ENCODE results near the gene IQGAP2. TPM values are rescaled to one million over a fixed set of nuclear protein-coding genes. Genes with fewer than 3 reads are reported as not detected.

IQGAP2 gene, protein sequence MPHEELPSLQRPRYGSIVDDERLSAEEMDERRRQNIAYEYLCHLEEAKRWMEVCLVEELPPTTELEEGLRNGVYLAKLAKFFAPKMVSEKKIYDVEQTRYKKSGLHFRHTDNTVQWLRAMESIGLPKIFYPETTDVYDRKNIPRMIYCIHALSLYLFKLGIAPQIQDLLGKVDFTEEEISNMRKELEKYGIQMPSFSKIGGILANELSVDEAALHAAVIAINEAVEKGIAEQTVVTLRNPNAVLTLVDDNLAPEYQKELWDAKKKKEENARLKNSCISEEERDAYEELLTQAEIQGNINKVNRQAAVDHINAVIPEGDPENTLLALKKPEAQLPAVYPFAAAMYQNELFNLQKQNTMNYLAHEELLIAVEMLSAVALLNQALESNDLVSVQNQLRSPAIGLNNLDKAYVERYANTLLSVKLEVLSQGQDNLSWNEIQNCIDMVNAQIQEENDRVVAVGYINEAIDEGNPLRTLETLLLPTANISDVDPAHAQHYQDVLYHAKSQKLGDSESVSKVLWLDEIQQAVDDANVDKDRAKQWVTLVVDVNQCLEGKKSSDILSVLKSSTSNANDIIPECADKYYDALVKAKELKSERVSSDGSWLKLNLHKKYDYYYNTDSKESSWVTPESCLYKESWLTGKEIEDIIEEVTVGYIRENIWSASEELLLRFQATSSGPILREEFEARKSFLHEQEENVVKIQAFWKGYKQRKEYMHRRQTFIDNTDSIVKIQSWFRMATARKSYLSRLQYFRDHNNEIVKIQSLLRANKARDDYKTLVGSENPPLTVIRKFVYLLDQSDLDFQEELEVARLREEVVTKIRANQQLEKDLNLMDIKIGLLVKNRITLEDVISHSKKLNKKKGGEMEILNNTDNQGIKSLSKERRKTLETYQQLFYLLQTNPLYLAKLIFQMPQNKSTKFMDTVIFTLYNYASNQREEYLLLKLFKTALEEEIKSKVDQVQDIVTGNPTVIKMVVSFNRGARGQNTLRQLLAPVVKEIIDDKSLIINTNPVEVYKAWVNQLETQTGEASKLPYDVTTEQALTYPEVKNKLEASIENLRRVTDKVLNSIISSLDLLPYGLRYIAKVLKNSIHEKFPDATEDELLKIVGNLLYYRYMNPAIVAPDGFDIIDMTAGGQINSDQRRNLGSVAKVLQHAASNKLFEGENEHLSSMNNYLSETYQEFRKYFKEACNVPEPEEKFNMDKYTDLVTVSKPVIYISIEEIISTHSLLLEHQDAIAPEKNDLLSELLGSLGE (N-terminal part only)
- 100 to 1,000 TPM; 172 to 218 (median 207) TPM for total RNA-seq
- total RNA-seq (2013) = 170 TPM

DNA sequence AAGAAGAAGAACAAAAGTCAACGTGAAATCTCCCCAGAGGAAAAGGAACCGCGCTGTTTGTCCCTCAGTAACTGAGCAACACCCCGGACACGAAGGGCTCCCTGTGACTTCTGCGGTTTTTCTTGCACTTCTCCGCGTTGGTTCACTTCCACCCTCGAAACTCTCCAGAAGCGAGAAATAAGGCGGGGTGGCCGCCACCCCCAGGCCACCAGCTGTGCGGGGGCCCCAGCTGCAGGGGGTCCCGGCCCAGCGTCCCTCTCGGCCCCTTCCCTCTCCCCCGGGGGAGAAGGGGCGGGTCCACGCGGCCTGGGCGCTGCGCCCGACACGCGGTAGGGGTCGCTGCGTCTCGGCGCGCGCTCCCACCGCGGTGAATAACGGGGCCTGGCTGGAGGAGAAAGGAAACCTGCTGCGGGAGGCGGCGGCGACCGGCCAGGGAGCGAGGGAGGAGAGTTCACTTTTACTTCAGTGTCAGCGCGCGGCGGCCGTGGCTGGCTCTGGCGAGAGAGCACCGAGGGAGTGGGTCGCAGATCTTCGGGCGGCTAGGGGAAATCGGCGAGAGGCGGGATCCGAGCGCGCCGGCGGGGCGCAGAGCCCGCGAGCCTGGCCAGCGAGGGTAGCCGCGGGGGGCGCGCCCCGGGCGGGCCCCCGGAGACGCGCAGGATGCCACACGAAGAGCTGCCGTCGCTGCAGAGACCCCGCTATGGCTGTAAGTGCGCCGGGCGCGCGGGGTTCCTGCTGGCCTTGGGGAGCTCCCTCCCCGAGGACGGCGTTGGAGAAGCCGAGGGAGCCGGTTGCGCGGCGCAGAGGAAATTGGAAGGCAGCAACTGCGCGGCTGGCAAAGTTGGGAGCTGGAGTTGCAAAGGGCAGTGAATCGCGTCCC lies at the start of gene IQGAP2:
Gene IQGAP2 (plus strand): TSS at position 400 of the 880 bp plus-strand sequence. CDS start 261 bp downstream, at position 661.
- Mint-ChIP-seq H3K36me3 (no peaks in the 10 kb centered on the region), H3K9me3 (no peaks in the 10 kb centered on the region), H3K4me3 (peak within 1 kb of the TSS; percentile 99), H3K27me3 (ENCODE audit: low read depth in 2 of 2) (no peaks in the 10 kb centered on the region), H3K27ac (peak within 1 kb of the TSS; percentile 98 to 99), H3K4me1 (peaks cover 70 to 73% of the 10 kb centered on the region in 2 donors)
- TF ChIP-seq, protein P1, sequence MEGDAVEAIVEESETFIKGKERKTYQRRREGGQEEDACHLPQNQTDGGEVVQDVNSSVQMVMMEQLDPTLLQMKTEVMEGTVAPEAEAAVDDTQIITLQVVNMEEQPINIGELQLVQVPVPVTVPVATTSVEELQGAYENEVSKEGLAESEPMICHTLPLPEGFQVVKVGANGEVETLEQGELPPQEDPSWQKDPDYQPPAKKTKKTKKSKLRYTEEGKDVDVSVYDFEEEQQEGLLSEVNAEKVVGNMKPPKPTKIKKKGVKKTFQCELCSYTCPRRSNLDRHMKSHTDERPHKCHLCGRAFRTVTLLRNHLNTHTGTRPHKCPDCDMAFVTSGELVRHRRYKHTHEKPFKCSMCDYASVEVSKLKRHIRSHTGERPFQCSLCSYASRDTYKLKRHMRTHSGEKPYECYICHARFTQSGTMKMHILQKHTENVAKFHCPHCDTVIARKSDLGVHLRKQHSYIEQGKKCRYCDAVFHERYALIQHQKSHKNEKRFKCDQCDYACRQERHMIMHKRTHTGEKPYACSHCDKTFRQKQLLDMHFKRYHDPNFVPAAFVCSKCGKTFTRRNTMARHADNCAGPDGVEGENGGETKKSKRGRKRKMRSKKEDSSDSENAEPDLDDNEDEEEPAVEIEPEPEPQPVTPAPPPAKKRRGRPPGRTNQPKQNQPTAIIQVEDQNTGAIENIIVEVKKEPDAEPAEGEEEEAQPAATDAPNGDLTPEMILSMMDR (IDR thresholded peaks at IDR 0.05) = peak; percentile 67
- DNase-seq (peak; percentile 89 to 94), ATAC-seq (peak; percentile 58 to 81 (median 65))
- H3K27ac ChIP-seq (ENCODE audit: low read length) = peak within 1 kb of the TSS; percentile 96
- H3K36me3 ChIP-seq (ENCODE audit: control insufficient read depth, insufficient read depth, low read length) = no peaks in the 10 kb centered on the region
- H3K27me3 ChIP-seq (ENCODE audit: control insufficient read depth, insufficient read depth, low read length) = no peaks in the 10 kb centered on the region
- H3K4me3 ChIP-seq (ENCODE audit: low read length) = peak within 1 kb of the TSS; percentile 94
- intact Hi-C loops (cut with micrococcal nuclease) = loop anchor here (1.0 to 10.0 kb wide), 7 partner anchors 70 to 1768 kb away; no protein-coding TSS in a partner anchor
- peaks cover 46% of the 10 kb centered on the region for H3K4me1 ChIP-seq (ENCODE audit: control insufficient read depth, insufficient read depth, low read length)
- H3K9me3 ChIP-seq (ENCODE audit: control insufficient read depth, insufficient read depth, low read length) = no peaks in the 10 kb centered on the region
- WGBS (ENCODE audit: insufficient coverage) = under 1% methylated on average over 84 of the region's 92 CpGs

DNA sequence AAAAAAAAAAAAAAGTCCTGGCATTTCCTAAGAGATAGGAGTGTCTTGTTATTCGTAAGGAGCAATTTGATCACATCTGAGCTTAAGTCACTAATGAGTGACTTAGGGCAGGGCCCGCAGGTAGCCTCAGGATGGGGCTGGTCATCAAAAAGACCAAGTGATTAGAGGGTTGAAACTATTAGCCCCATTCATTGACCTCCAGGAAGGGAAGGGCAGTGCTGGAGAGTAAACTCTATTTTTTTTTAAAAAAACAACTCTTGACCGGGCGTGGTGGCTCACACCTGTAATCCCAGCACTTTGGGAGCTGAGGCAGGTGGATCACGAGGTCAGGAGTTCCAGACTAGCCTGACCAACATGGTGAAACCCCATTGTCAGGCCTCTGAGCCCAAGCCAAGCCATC lies 46.2 kb upstream of the IQGAP2 start:
- H3K4me1 Mint-ChIP-seq = peaks cover 8 to 14% of the 10 kb centered on the region in 2 donors
- no peak overlapping the region for H3K4me3 ChIP-seq (ENCODE audit: low read length)

More for the DNA sequence above, 46.2 kb upstream of the IQGAP2 start:
- H3K27me3 ChIP-seq (ENCODE audit: control insufficient read depth, insufficient read depth, low read length) = no peaks in the 10 kb centered on the region
- H3K4me1 ChIP-seq (ENCODE audit: control insufficient read depth, insufficient read depth, low read length) = no peaks in the 10 kb centered on the region
- H3K9me3 ChIP-seq (ENCODE audit: control insufficient read depth, insufficient read depth, low read length) = no peaks in the 10 kb centered on the region
- no peaks in the 10 kb centered on the region for H3K36me3 Mint-ChIP-seq
- H3K27me3 Mint-ChIP-seq (ENCODE audit: low read depth in 2 of 2) = peaks cover 0 to 2% of the 10 kb centered on the region in 2 donors
- H3K9me3 Mint-ChIP-seq = no peaks in the 10 kb centered on the region
- WGBS (ENCODE audit: insufficient coverage) = 90% methylated on average over 5 of the region's 5 CpGs
- intact Hi-C loops (cut with micrococcal nuclease) = no loop called here
- ATAC-seq (no peak), DNase-seq (no peak)
- H3K27ac Mint-ChIP-seq = no peak overlapping the region
- TF ChIP-seq, protein P1 (IDR thresholded peaks at IDR 0.05) = no peak
- H3K4me3 Mint-ChIP-seq = no peak overlapping the region
- no peak overlapping the region for H3K27ac ChIP-seq (ENCODE audit: low read length)
- H3K36me3 ChIP-seq (ENCODE audit: control insufficient read depth, insufficient read depth, low read length) = no peaks in the 10 kb centered on the region
